AG09319 (cell line): ENCODE results near the gene ZNF837.

Experiments
- DNase-seq: peaks from one replicate; pipeline ENCODE4 v3.0.0-alpha.2; 2010; ENCODE audit warnings: low read depth; ENCODE audit errors: extremely low read depth
- TF ChIP-seq, protein P1 (sequence below): IDR thresholded peaks from 2 replicates; pipeline ENCODE4 v1.5.1; 2011; ENCODE audit warnings: low read depth, mild to moderate bottlenecking, inconsistent platforms, low read length, moderate library complexity

Gene ZNF837

GRCh38 chr19:58364146-58364545, 16.7 kb downstream of the ZNF837 start:
- TF ChIP-seq, protein P1, sequence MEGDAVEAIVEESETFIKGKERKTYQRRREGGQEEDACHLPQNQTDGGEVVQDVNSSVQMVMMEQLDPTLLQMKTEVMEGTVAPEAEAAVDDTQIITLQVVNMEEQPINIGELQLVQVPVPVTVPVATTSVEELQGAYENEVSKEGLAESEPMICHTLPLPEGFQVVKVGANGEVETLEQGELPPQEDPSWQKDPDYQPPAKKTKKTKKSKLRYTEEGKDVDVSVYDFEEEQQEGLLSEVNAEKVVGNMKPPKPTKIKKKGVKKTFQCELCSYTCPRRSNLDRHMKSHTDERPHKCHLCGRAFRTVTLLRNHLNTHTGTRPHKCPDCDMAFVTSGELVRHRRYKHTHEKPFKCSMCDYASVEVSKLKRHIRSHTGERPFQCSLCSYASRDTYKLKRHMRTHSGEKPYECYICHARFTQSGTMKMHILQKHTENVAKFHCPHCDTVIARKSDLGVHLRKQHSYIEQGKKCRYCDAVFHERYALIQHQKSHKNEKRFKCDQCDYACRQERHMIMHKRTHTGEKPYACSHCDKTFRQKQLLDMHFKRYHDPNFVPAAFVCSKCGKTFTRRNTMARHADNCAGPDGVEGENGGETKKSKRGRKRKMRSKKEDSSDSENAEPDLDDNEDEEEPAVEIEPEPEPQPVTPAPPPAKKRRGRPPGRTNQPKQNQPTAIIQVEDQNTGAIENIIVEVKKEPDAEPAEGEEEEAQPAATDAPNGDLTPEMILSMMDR: no peak
- DNase-seq: no peak

DNA sequence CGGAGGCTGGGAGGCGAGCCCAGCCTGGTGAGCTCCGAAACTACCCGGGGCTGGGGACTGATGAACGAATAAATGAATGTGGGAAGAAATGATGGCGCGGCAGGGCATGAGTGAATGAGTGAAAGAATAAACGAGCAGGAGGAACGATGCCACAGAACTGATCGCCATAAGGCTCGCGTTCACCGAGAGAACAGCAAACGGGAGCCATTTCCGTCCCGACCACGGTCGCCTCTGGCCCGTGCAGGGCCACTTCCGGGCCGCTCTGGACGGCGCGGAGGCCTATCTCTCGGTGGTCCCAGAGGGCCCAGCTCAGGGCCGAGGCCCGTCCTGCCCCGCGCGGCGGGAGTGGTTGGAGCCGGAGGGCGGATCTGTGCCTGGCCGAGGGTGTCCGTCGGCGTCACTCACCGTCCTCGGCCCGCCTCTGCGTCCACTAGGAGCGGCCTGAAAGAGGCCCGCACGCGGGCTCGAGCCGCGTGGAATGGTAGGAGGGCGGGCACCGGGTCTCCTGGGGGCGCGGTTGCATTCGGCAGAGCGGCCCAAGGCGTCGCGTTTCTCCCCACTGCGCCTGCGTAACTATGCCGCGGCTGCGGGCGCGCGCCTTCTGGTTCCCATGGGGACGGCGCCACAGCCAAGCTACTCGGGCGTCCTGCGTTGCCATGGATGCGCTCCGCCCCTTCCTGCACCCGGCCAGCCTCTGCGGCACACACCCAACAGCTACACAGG, 18.4 kb downstream of the ZNF837 start, which contains the start of gene ZNF497:
ZNF497 (minus strand) TSS at position 480 of the 723 bp plus-strand sequence. CDS start 5,116 bp downstream, outside the sequence.
- TF ChIP-seq, protein P1: no peak
- peak; percentile 92 for DNase-seq

DNA sequence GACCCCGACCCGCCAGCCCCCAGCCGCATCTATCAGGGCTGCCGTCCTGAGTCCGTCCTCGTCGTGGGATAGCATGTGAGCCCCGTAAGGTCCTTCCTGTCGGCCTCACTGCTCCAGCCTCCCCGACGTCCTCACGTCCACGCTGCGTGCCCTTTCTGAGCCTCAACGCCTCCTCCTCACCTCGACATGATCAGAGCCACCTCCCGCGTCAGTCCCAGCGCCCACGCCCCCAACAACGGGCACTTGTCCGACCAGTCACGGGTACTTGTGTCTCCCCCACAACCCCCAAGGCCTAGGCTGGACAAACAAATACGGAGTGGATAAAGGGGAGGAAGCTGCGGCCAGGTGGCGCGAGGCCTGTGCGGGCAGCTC, 18.9 kb downstream of the ZNF837 start:
- no peak for DNase-seq

DNA sequence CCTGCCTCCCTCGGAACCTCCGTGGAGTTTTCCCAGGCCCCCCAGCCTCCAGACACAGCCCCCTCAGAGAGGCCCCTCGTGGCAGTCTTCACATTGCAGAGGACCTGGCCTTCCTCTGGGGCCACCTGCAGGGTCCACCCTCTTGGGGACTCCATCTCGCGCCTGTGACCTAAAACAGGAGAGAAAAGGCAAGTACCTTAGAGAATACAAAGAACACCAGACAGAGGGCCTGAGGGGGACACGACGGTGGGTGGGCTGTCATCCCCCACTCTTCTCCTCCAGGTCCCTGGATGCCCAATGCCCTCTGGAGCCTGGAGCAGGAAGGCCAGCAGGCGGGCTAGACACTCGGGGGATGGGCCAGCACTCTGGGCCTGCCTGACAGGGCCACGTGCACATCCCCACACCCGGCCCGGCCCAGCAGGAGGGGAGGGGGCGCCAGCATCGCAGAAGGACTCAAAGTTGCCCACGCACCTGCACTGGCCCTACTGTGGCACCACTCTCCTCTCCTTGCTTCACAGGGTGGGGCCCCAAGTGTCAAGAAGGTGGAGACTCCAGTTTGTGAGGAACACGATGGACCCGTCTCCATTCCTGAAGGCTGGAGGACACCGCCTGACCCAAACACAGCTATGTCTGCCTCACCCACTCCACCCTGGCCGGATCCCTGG, 23.2 kb downstream of the ZNF837 start:
- DNase-seq: no peak
- TF ChIP-seq, protein P1: no peak

More for the DNA sequence above, 18.9 kb downstream of the ZNF837 start:
- TF ChIP-seq, protein P1: no peak; the same call in none of the 2 replicates

GRCh38 chr19:58356766-58357480, 23.9 kb downstream of the ZNF837 start:
- TF ChIP-seq, protein P1: no peak
- no peak for DNase-seq

DNA sequence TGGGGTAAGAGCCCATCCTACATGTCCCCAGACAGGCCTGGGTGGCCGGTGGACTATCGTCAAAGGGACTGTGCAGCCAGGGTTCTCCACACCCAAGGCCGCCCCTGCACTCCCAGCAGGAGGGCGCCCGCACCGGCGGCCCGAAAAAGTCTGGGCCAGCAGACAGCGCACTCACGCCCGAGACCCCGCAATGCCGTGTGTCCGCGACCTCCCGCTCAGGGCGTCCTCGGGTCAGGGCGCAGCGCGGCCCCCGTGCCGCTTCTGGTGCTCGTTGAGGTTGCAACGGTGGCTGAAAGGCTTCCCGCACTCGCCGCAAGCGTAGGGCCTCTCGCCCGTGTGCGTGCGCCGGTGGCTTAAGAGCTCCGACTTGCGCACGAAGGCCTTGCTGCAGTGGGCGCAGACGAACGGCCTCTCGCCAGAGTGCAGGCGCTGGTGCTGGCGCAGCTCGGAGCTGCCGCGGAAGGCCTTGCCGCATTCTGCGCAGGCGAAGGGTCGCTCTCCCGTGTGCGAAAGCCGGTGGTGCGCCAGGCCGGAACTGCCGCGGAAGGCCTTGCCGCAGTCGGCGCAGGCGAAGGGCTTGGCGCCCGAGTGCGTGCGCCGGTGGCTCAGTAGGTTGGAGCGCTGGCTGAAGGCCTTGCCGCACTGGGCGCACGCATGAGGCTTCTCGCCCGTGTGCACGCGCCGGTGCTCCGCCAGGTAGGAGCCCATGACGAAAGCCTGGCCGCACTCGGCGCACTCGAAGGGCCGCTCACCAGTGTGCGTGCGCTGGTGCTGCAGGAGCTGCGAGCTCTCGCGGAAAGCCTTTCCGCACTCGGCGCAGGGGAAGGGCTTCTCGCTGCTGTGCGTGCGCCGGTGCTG, 24.7 kb downstream of the ZNF837 start:
- TF ChIP-seq, protein P1: no peak
- no peak for DNase-seq
